Esophagus muscularis mucosa (tissue), 4 donors: ENCODE measurements around the gene TMEM120A. TPM values are rescaled to one million over a fixed set of nuclear protein-coding genes. Genes with fewer than 3 reads are reported as not detected.

ENCODE experiments used
- DNase-seq: peaks from one replicate; pipeline ENCODE4 v3.0.0-alpha.2; 2017; ENCODE audit errors: extremely low spot score
- H3K27ac ChIP-seq, 4 donors: fragments of 200-600 bp; sonication (generic); replicated peaks in 1 of 4; 1 replicate in 3 of 4; 2 replicates in 1 of 4; pipeline ENCODE4 v1.5.1; 2016 to 2019; ENCODE audit warnings: mild to moderate bottlenecking in 1 of 4
- H3K27me3 ChIP-seq, 4 donors: fragments of 200-600 bp; sonication (generic); one replicate each; pipeline versions ENCODE4 v1.5.1 to v1.6.0; 2016 to 2019
- H3K36me3 ChIP-seq, 4 donors: fragments of 200-600 bp; sonication (generic); one replicate each; pipeline ENCODE4 v1.5.1; 2016 to 2019
- H3K4me1 ChIP-seq, 4 donors: fragments of 200-600 bp; sonication (generic); one replicate each; pipeline ENCODE4 v1.5.1; 2016 to 2019
- H3K4me3 ChIP-seq, 4 donors: fragments of 200-600 bp; sonication (generic); 1 replicate in 2 of 4; 2 replicates in 2 of 4; pipeline ENCODE4 v1.5.1; 2016 to 2019; ENCODE audit warnings: mild to moderate bottlenecking in 4 of 4, moderate library complexity in 1 of 4
- H3K9me3 ChIP-seq, 4 donors: fragments of 200-600 bp; sonication (generic); 1 replicate in 3 of 4; 2 replicates in 1 of 4; pipeline ENCODE4 v1.5.1; 2016 to 2019
- EP300 ChIP-seq: sonication (generic); formaldehyde crosslinking; IDR thresholded peaks from one replicate; pipeline ENCODE4 v1.6.1; 2017; ENCODE audit warnings: antibody characterized with exemption
- POLR2A ChIP-seq: fragments of 450-650 bp; IDR thresholded peaks from one replicate; pipeline ENCODE4 v1.6.1; 2017; ENCODE audit warnings: antibody characterized with exemption, moderate library complexity, mild to moderate bottlenecking, low read depth
- POLR2AphosphoS5 ChIP-seq, 2 donors: sonication (generic); formaldehyde crosslinking; IDR thresholded peaks; one replicate each; pipeline ENCODE4 v1.6.1; 2017; ENCODE audit warnings: antibody characterized with exemption in 2 of 2
- WGBS: methylation state at CpG from one replicate; pipeline ENCODE4 v1.1.5; 2018; 5-methylcytosine and 5-hydroxymethylcytosine counted together
- intact Hi-C: fragments of 100-400 bp; cut with DNase I; formaldehyde crosslinking; loops from one replicate; pipeline ENCODE4 v1.15.1; 2023
- total RNA-seq, 4 donors: library from RNA; depleted of rRNA; stranded (reverse); fragments of >200 nt; gene quantifications; one replicate each; pipeline versions ENCODE4 v1.1.0 to v1.2.1, GENCODE V29; 2016
- TF ChIP-seq, protein P1 (sequence below), 3 experiments: fragments of 200-600 bp in 2 of 3; fragments of 450-650 bp in 1 of 3; sonication (generic) in 2 of 3; IDR thresholded peaks; one replicate each; pipeline ENCODE4 v1.5.1; 2017 to 2019; ENCODE audit warnings: antibody characterized with exemption in 3 of 3, mild to moderate bottlenecking in 2 of 3, moderate library complexity in 1 of 3

The TMEM120A gene
- total RNA-seq, 4 donors from 2014 or later, result 23.2 to 37.8 (median 31.2) TPM

DNA sequence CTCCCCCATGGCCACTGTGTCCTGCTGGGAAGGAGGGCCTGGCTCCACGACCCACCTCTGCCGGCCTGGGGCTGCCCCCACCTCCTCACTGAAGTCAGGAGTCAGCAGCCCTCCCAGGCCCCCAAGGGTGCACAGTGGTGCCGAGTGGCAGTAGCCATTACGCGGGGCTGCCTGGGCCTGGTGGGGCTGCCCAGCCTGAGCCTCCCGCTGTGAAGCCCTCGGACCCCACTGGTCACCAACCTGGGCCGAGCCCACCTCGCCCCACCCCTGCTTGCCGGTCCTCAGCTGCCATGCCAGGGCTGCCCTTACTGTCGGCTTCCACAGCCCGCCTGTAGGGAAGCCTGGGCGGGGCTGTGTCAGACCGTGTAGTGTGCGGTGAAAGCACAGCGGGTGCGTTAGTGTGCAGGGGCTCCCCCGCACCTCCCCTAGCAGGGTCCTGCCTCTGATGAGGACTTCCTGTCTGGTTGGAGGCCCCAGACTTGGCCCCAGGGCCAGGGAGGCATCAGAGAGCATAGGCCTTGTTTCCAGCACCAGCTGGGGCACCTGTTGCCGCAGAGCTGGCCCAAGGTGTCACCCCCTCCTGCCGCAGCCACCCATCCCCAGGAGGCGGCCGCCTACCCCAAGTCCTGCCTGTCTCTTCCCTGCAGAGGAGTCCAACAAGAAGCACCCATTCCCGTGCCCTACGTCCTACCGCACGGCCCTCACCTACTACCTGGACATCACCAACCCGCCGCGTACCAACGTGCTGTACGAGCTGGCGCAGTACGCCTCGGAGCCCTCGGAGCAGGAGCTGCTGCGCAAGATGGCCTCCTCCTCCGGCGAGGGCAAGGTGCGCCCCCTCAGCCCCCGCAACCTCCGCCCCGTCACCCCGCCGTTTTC lies 10.0 kb downstream of the TMEM120A start:
- intact Hi-C loops, result no loop called here
- Histone ChIP-seq H3K27me3 (no peaks in the 10 kb centered on the region), H3K27ac (peak overlapping the region in 1 of 4 donors; percentile 23), H3K4me3 (no peak overlapping the region), H3K9me3 (no peaks in the 10 kb centered on the region), H3K4me1 (peaks cover 4 to 25% (median 7%) of the 10 kb centered on the region in 4 donors), H3K36me3 (peaks cover 33 to 90% (median 89%) of the 10 kb centered on the region in 4 donors)
- DNase-seq, result no peak
- no peak for TF ChIP-seq EP300
- TF ChIP-seq POLR2AphosphoS5 (IDR thresholded peaks at IDR 0.05), result no peak
- no peak for TF ChIP-seq POLR2A
- TF ChIP-seq, protein P1, sequence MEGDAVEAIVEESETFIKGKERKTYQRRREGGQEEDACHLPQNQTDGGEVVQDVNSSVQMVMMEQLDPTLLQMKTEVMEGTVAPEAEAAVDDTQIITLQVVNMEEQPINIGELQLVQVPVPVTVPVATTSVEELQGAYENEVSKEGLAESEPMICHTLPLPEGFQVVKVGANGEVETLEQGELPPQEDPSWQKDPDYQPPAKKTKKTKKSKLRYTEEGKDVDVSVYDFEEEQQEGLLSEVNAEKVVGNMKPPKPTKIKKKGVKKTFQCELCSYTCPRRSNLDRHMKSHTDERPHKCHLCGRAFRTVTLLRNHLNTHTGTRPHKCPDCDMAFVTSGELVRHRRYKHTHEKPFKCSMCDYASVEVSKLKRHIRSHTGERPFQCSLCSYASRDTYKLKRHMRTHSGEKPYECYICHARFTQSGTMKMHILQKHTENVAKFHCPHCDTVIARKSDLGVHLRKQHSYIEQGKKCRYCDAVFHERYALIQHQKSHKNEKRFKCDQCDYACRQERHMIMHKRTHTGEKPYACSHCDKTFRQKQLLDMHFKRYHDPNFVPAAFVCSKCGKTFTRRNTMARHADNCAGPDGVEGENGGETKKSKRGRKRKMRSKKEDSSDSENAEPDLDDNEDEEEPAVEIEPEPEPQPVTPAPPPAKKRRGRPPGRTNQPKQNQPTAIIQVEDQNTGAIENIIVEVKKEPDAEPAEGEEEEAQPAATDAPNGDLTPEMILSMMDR (IDR thresholded peaks at IDR 0.05), result no peak
- 94% methylated on average over 23 of the region's 44 CpGs for WGBS

DNA sequence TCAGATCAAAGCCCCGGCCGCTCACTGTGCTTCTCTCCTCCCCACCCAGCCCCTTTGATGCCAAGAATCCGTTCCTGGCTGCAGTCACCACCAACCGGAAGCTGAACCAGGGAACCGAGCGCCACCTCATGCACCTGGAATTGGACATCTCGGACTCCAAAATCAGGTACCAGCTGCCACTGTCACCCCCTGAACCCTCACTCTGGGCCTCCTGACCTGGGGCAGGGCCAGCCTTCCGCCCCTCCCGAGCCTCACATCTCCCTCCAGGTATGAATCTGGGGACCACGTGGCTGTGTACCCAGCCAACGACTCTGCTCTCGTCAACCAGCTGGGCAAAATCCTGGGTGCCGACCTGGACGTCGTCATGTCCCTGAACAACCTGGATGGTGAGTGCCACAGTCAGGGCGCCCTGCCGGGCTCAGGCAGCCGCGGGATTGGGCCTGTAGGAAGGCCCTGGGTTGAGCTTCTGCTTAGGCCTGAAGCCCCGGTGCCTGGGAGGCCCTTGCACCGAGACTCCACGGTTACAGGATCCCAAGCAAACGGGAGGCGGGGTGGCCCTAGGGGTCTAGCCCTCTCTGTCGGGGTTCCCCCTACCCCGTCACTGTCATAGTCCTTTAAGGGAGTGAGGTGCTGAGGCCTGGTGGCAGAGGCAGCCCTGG lies 10.8 kb downstream of the TMEM120A start:
- 84% methylated on average over 12 of the region's 26 CpGs for WGBS
- intact Hi-C loops, result no loop called here
- peaks cover 0 to 26% (median 9%) of the 10 kb centered on the region in 4 donors for H3K4me1 ChIP-seq
- H3K27me3 ChIP-seq, result no peaks in the 10 kb centered on the region
- no peak overlapping the region for H3K4me3 ChIP-seq
- TF ChIP-seq POLR2AphosphoS5 (IDR thresholded peaks at IDR 0.05) (no peak), POLR2A (no peak), EP300 (no peak)
- TF ChIP-seq, protein P1 (IDR thresholded peaks at IDR 0.05), result no peak
- peak overlapping the region in 1 of 4 donors; percentile 23 for H3K27ac ChIP-seq
- DNase-seq, result no peak
- peaks cover 33 to 96% (median 92%) of the 10 kb centered on the region in 4 donors for H3K36me3 ChIP-seq
- no peaks in the 10 kb centered on the region for H3K9me3 ChIP-seq

DNA sequence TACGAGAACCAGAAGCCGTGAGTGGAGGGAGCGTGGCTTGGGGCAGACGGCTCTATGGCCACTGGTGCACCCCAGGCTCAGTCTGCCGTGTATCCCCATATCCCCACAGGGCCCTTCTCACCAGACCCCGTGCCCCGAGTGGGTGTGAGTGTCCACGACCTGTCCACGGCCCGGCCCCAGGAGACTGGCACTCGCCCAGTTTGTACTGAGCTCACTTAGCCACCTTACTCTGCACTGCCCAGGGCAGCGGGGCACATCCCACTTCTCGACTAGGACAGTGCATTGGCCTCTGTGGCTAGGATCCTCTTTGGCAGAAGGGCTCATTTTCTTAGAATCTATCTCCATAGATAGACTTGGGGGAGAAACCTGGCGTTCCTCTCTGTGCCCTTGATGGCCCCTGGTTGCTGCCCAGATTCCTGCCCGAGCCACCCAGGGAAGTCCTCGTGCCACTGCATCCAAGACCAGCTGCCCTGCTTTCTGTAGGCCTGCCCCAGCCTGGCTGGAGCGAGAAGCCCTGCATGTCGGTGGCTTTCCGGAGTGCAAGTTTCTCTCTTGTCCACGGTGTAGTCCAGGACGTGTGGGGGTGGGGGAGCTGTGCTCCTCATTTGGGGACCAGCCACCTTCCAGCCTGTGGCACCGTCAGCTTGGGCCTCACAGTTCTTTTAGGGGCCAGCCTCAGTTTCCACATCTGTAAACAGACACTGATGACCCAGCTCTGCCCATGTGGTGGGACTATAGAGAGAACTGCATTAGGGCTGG lies 11.9 kb downstream of the TMEM120A start:
- Histone ChIP-seq H3K27me3 (no peaks in the 10 kb centered on the region), H3K4me1 (peaks cover 2 to 33% (median 14%) of the 10 kb centered on the region in 4 donors), H3K36me3 (peaks cover 33 to 88% (median 83%) of the 10 kb centered on the region in 4 donors), H3K4me3 (no peak overlapping the region), H3K9me3 (no peaks in the 10 kb centered on the region), H3K27ac (peak overlapping the region in 1 of 4 donors; percentile 14)
- TF ChIP-seq, protein P1 (IDR thresholded peaks at IDR 0.05), result no peak
- TF ChIP-seq POLR2AphosphoS5 (IDR thresholded peaks at IDR 0.05) (no peak), EP300 (no peak), POLR2A (no peak)
- DNase-seq, result no peak
- intact Hi-C loops, result no loop called here
- WGBS, result 85% methylated on average over 19 of the region's 22 CpGs

GRCh38 chr7:75981453-75982305 lies 12.7 kb downstream of the TMEM120A start:
- WGBS, result 82% methylated on average over 29 of the region's 38 CpGs
- no peak for DNase-seq

More at GRCh38 chr7:75981453-75982305, 12.7 kb downstream of the TMEM120A start:
- Histone ChIP-seq H3K4me1 (peaks cover 8 to 41% (median 15%) of the 10 kb centered on the region in 4 donors), H3K36me3 (peaks cover 32 to 88% (median 77%) of the 10 kb centered on the region in 4 donors), H3K27ac (no peak overlapping the region), H3K9me3 (no peaks in the 10 kb centered on the region), H3K4me3 (no peak overlapping the region), H3K27me3 (no peaks in the 10 kb centered on the region)
- no peak for TF ChIP-seq POLR2A
- TF ChIP-seq, protein P1 (IDR thresholded peaks at IDR 0.05), result no peak
- TF ChIP-seq POLR2AphosphoS5 (IDR thresholded peaks at IDR 0.05), result no peak
- intact Hi-C loops, result no loop called here
